MM.1S (cell line): Measurements from ENCODE around the gene NME5.

ENCODE experiments used
- DNase-seq: peaks from one replicate; pipeline ENCODE4 v3.0.0-alpha.2; 2015
- H2AFZ ChIP-seq: fragments of 300-600 bp; sonication (generic); 2 replicates; pipeline ENCODE4 v1.6.0; 2016; ENCODE audit warnings: antibody characterized with exemption, low read length
- H3F3A ChIP-seq: fragments of 300-600 bp; sonication (generic); 2 replicates; pipeline ENCODE4 v1.6.1; 2016; ENCODE audit warnings: mild to moderate bottlenecking, antibody characterized with exemption, low read length, moderate library complexity, mixed read lengths; ENCODE audit not compliant: insufficient read depth
- H3K27ac ChIP-seq: fragments of 300-600 bp; sonication (generic); 2 replicates; pipeline ENCODE4 v1.5.1; 2016; ENCODE audit warnings: mild to moderate bottlenecking, low read length
- H3K27me3 ChIP-seq: fragments of 300-600 bp; sonication (generic); replicated peaks from 2 replicates; pipeline ENCODE4 v1.6.0; 2016; ENCODE audit warnings: low read length; ENCODE audit not compliant: insufficient read depth
- H3K36me3 ChIP-seq: fragments of 300-600 bp; sonication (generic); replicated peaks from 2 replicates; pipeline ENCODE4 v1.6.1; 2016; ENCODE audit warnings: mild to moderate bottlenecking, low read length, mixed read lengths; ENCODE audit not compliant: insufficient read depth
- H3K4me1 ChIP-seq: fragments of 300-600 bp; sonication (generic); 2 replicates; pipeline ENCODE4 v1.6.1; 2016; ENCODE audit warnings: low read length, mixed read lengths
- H3K4me2 ChIP-seq: fragments of 300-600 bp; sonication (generic); 2 replicates; pipeline ENCODE4 v1.6.0; 2016; ENCODE audit warnings: low read depth, low read length
- H3K4me3 ChIP-seq: fragments of 300-600 bp; sonication (generic); 2 replicates; pipeline ENCODE4 v1.5.1; 2016; ENCODE audit warnings: low read length, mixed read lengths
- H3K79me2 ChIP-seq: fragments of 300-600 bp; sonication (generic); 2 replicates; pipeline ENCODE4 v1.6.1; 2016; ENCODE audit warnings: mixed run types, low read length, mixed read lengths
- H3K9ac ChIP-seq: fragments of 300-600 bp; sonication (generic); 2 replicates; pipeline ENCODE4 v1.6.1; 2016; ENCODE audit warnings: low read length, mixed read lengths
- H3K9me2 ChIP-seq: fragments of 300-600 bp; sonication (generic); replicated peaks from 2 replicates; pipeline ENCODE4 v1.6.1; 2016; ENCODE audit warnings: mild to moderate bottlenecking, low read length, mixed read lengths; ENCODE audit not compliant: insufficient read depth
- H3K9me3 ChIP-seq: fragments of 300-600 bp; sonication (generic); replicated peaks from 2 replicates; pipeline ENCODE4 v1.6.1; 2016; ENCODE audit warnings: mild to moderate bottlenecking, low read length, mixed read lengths; ENCODE audit not compliant: insufficient read depth
- H4K20me1 ChIP-seq: fragments of 300-600 bp; sonication (generic); 2 replicates; pipeline ENCODE4 v1.6.1; 2016; ENCODE audit warnings: mild to moderate bottlenecking, low read length, moderate library complexity, mixed read lengths; ENCODE audit not compliant: insufficient read depth
- EZH2 ChIP-seq: fragments of 300-600 bp; sonication (generic); optimal IDR thresholded peaks from 2 replicates; pipeline ENCODE3; 2017; ENCODE audit warnings: low read depth, mild to moderate bottlenecking, antibody characterized with exemption, low read length, mixed read lengths
- EZH2phosphoT487 ChIP-seq: fragments of 300-600 bp; sonication (generic); IDR thresholded peaks from 2 replicates; pipeline ENCODE4 v1.6.1; 2018; ENCODE audit warnings: antibody characterized with exemption, low read length
- TF ChIP-seq, protein P1 (sequence below): fragments of 300-600 bp; sonication (generic); IDR thresholded peaks from 2 replicates; pipeline ENCODE4 v1.5.1; 2016; ENCODE audit warnings: antibody characterized with exemption, low read length, mixed read lengths

Gene NME5

DNA sequence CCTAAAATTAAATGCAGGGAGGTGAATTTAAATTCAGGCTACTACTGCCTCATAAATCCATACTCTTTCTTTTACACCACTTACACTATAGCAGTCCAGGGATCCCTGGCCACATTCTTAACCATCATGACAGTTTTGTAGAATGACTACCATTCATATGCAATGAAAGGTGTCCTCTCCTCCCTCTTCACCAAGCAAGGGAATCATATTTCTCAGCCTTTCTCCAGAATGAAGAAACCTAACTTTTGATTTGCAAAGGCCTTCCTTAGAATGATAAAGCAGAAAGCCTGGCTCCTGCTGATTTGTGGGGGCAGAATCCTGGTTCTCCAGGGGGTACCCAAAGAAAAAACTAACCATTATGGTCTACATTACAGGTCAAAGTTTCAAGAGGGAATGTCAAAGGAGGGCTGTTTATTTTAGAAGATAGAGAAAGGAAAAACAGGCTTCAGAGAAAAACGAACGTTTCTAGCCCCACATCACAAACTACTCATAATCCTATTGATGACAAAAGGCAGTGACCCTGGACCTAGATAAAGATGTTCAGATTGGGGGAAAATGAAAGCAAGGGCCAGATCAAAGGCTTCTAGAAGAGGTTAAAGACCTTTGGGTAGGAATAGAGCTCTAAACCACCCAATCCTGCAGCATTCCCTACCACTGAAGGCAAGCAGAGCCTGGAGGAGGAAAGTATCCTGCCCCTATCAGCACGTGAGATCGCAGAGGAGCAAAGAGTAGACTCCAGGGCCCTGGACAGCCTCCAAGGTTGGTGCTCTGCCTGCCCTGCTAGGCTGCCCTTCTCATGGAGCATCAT is 43.9 kb downstream of the NME5 start:
- Histone ChIP-seq H3K4me2 (no peak overlapping the region), H3K79me2 (no peaks in the 10 kb centered on the region), H3K36me3 (no peaks in the 10 kb centered on the region), H3F3A (no peaks in the 10 kb centered on the region), H3K27me3 (no peaks in the 10 kb centered on the region), H3K4me1 (no peaks in the 10 kb centered on the region), H2AFZ (no peak overlapping the region), H3K9me3 (no peaks in the 10 kb centered on the region), H3K9me2 (no peaks in the 10 kb centered on the region), H3K27ac (no peak overlapping the region), H3K9ac (no peak overlapping the region), H4K20me1 (no peaks in the 10 kb centered on the region), H3K4me3 (no peak overlapping the region)
- DNase-seq, result no peak
- no peak for TF ChIP-seq EZH2phosphoT487
- TF ChIP-seq, protein P1, sequence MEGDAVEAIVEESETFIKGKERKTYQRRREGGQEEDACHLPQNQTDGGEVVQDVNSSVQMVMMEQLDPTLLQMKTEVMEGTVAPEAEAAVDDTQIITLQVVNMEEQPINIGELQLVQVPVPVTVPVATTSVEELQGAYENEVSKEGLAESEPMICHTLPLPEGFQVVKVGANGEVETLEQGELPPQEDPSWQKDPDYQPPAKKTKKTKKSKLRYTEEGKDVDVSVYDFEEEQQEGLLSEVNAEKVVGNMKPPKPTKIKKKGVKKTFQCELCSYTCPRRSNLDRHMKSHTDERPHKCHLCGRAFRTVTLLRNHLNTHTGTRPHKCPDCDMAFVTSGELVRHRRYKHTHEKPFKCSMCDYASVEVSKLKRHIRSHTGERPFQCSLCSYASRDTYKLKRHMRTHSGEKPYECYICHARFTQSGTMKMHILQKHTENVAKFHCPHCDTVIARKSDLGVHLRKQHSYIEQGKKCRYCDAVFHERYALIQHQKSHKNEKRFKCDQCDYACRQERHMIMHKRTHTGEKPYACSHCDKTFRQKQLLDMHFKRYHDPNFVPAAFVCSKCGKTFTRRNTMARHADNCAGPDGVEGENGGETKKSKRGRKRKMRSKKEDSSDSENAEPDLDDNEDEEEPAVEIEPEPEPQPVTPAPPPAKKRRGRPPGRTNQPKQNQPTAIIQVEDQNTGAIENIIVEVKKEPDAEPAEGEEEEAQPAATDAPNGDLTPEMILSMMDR, result no peak
- TF ChIP-seq EZH2, result no peak

DNA sequence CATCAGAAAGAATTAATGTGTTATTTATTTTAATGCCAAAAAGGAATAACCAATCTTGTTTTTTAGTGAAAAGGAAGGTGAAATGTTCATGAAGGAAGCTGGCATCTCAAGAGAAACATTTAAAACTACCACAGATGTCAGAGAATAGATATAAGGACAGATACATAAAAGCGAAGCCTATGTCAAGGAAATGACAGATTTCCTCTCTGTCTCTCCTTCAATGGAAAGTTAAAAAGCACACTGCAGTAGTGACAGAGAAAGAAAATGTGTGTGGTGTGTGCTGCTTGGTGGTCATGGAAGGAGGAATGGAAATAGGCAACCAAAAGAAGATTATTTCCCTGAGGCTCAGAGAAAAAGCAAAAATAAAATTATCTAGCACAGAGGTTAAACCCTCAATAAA is 46.2 kb downstream of the NME5 start:
- Histone ChIP-seq H3K4me2 (no peak overlapping the region), H4K20me1 (no peaks in the 10 kb centered on the region), H3K9me2 (no peaks in the 10 kb centered on the region), H3K27ac (no peak overlapping the region), H3K4me1 (no peaks in the 10 kb centered on the region), H3K9me3 (no peaks in the 10 kb centered on the region), H3K36me3 (no peaks in the 10 kb centered on the region), H3F3A (no peaks in the 10 kb centered on the region), H2AFZ (no peak overlapping the region), H3K9ac (no peak overlapping the region), H3K4me3 (no peak overlapping the region), H3K79me2 (no peaks in the 10 kb centered on the region), H3K27me3 (no peaks in the 10 kb centered on the region)
- no peak for DNase-seq
- TF ChIP-seq, protein P1, result no peak
- no peak for TF ChIP-seq EZH2phosphoT487
- no peak for TF ChIP-seq EZH2

DNA sequence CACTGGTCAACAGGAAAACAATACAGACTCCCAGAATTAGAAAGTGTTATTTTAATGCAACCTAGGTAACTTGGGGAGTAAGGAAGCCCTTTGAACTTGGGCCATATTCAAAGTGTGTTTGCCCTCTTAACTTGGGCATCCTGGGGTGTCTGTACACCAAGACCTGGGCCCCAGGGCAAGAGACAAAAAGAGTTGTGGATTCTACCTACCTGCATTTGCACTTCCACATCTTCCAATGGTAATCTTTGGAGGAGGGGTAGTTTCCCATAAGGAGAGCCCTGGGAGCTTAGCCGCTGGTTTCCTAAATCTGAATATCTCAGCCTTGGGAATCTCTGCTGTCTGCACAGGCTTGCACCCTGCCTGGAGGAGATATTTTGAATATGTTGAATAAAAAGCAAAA is 46.9 kb downstream of the NME5 start:
- Histone ChIP-seq H3K9me3 (no peaks in the 10 kb centered on the region), H3K4me3 (no peak overlapping the region), H3K9me2 (no peaks in the 10 kb centered on the region), H3K36me3 (no peaks in the 10 kb centered on the region), H3K27me3 (no peaks in the 10 kb centered on the region), H3F3A (no peaks in the 10 kb centered on the region), H3K27ac (no peak overlapping the region), H2AFZ (no peak overlapping the region), H3K9ac (no peak overlapping the region), H3K4me2 (no peak overlapping the region), H4K20me1 (no peaks in the 10 kb centered on the region), H3K79me2 (no peaks in the 10 kb centered on the region), H3K4me1 (no peaks in the 10 kb centered on the region)
- TF ChIP-seq, protein P1, result no peak
- TF ChIP-seq EZH2, result no peak
- TF ChIP-seq EZH2phosphoT487, result no peak
- no peak for DNase-seq
